Right lobe of liver (tissue), 4 donors: ENCODE results near the gene P4HA1.

Experiments used
- POLR2A ChIP-seq: fragments of 450-650 bp; IDR thresholded peaks from one replicate; pipeline ENCODE4 v1.6.1; 2017; ENCODE audit warnings: antibody characterized with exemption, mild to moderate bottlenecking
- TF ChIP-seq, protein P1 (sequence below), 4 donors: fragments of 200-600 bp in 3 of 4; fragments of 450-650 bp in 1 of 4; IDR thresholded peaks; one replicate each; pipeline versions ENCODE4 v1.5.1 to v1.8.0; 2016 to 2022; ENCODE audit warnings: antibody characterized with exemption in 4 of 4, mild to moderate bottlenecking in 2 of 4
- donor health status: DM: no; HTN: no; CAD: no.
- donor health status: DM: no; HTN: no; CAD: no.
- donor health status: DM: no; HTN: yes; CAD: no.

DNA sequence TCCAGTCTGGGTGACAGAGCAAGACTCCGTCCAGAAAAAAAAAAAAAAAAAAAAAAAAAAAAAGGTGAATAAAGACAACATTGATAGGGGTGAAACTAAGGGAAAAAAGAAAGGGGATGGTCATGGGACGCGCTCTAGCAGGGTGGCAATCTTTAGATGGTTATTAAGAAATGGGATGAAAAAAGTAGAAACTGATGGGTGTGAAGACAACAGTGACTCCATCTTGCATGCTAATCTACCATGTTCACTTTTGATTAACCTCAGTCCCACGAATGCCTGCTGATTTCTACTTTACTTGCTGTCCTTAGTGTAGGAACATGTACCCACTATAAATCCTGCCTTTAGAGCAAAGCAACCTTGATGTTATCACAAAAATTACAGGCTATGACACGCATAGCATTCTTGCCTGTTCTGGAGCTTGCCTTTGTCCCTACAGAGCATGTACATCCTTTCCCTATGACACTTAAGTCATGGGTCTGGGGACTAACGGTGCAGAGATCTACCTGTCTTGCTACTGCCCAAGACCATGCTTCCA lies 38.5 kb downstream of the P4HA1 start:
- TF ChIP-seq POLR2A = no peak
- TF ChIP-seq, protein P1, sequence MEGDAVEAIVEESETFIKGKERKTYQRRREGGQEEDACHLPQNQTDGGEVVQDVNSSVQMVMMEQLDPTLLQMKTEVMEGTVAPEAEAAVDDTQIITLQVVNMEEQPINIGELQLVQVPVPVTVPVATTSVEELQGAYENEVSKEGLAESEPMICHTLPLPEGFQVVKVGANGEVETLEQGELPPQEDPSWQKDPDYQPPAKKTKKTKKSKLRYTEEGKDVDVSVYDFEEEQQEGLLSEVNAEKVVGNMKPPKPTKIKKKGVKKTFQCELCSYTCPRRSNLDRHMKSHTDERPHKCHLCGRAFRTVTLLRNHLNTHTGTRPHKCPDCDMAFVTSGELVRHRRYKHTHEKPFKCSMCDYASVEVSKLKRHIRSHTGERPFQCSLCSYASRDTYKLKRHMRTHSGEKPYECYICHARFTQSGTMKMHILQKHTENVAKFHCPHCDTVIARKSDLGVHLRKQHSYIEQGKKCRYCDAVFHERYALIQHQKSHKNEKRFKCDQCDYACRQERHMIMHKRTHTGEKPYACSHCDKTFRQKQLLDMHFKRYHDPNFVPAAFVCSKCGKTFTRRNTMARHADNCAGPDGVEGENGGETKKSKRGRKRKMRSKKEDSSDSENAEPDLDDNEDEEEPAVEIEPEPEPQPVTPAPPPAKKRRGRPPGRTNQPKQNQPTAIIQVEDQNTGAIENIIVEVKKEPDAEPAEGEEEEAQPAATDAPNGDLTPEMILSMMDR (IDR thresholded peaks at IDR 0.05) = no peak
